ENCODE measurements around the gene SLC24A3.

Gene SLC24A3

DNA sequence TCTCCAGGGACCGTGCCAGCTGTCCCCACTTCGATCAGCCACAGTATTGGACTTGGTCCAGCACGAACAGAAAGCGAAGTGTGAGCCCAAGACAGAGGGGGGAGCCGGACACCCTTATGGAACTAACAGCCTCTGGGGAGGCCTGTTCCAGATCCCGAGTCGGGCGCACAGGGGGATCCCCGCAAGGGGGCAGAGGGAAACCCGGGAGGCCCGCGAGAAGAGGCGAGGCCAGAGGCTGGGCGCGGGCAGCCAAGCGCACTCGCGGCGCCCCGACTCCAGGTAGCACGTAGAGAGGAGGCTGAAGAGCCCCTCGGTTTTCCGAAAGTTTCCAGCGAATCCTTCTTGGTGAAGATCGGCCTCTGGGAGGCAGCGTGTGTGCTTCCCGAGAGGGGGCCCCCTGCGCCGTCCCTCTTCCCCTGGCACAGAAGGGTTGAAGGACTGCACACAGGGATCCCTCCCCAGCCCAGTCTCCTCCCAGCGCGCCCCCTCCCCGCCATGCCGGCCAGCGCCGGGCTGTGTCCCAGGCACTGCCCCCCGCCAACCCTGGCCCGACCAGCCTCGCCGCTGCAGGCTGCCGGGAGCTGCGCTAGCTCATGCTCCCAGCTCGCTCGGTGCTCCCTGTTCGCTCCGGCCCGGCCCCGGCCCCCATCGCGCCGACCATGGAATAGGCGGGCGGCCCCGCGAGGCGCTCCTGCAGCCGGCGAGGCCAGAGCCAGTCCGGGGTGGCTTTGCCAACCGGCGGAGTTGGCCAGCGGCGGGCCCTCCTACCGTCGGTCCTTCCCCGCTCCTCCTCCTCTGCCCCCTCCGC is 577 bp upstream of the SLC24A3 start:
- H3K4me1 ChIP-seq (ENCODE audit: control insufficient read depth, insufficient read depth, low read length): peaks cover 20% of the 10 kb centered on the region
- no peaks in the 10 kb centered on the region for H3K36me3 ChIP-seq (ENCODE audit: control insufficient read depth in 2 of 2, insufficient read depth in 2 of 2, low read length in 2 of 2)
- H3K9me3 ChIP-seq (ENCODE audit: control insufficient read depth in 2 of 2, low read length in 2 of 2): no peaks in the 10 kb centered on the region
- peaks cover 0 to 8% of the 10 kb centered on the region in 2 donors for H3K27me3 ChIP-seq (ENCODE audit: control insufficient read depth in 1 of 2, insufficient read depth in 2 of 2, low read length in 2 of 2)
- H3K4me3 ChIP-seq (ENCODE audit: low read length in 2 of 2): peak overlapping the region; percentile 62 to 72
- peak overlapping the region in 1 of 2 donors; percentile 56 for H3K9ac ChIP-seq (ENCODE audit: low read length in 2 of 2)
- H3K27ac ChIP-seq (ENCODE audit: low read length): no peak overlapping the region

GRCh38 chr20:19212821-19213502 is 520 bp downstream of the SLC24A3 start:
- H3K4me1 ChIP-seq (ENCODE audit: control insufficient read depth, insufficient read depth, low read length): peaks cover 20% of the 10 kb centered on the region
- H3K9ac ChIP-seq (ENCODE audit: low read length in 2 of 2): peak overlapping the region; percentile 21 to 29
- H3K9me3 ChIP-seq (ENCODE audit: control insufficient read depth in 2 of 2, low read length in 2 of 2): no peaks in the 10 kb centered on the region

DNA sequence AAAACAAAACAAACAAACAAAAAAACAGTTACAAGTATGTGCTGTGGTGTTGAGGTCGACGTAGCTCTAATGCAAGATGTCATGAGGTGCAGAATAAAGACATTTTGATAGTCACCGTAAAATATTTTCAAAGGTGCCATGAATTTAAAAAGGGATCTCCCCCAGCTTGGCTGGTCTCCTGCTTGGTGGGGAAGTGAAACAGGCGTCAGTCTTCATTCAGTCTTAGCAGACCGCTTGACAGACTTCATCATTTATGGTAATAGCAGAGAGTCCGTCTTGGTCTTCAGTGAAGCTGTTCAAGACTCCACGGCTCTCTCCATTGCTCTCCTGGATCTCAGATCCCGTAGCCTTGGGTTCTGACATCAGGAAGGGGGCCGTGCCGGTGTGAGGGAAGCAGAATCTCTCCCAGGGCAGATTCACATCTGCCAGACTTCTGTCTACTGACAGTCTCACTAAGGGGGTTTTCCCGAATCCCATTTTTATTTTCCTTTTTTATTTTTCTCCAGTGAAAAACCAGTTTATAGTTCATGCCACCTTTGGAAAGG is 1.6 kb downstream of the SLC24A3 start:
- Histone ChIP-seq H3K9me3 (ENCODE audit: control insufficient read depth in 2 of 2, low read length in 2 of 2) (no peaks in the 10 kb centered on the region), H3K9ac (ENCODE audit: low read length in 2 of 2) (no peak overlapping the region), H3K4me1 (ENCODE audit: control insufficient read depth, insufficient read depth, low read length) (peaks cover 20% of the 10 kb centered on the region), H3K36me3 (ENCODE audit: control insufficient read depth in 2 of 2, insufficient read depth in 2 of 2, low read length in 2 of 2) (no peaks in the 10 kb centered on the region), H3K27me3 (ENCODE audit: control insufficient read depth in 1 of 2, insufficient read depth in 2 of 2, low read length in 2 of 2) (peaks cover 0 to 8% of the 10 kb centered on the region in 2 donors), H3K4me3 (ENCODE audit: low read length in 2 of 2) (peak overlapping the region in 1 of 2 donors; percentile 35), H3K27ac (ENCODE audit: low read length) (no peak overlapping the region)

More at GRCh38 chr20:19212821-19213502, 520 bp downstream of the SLC24A3 start:
- Histone ChIP-seq H3K4me3 (ENCODE audit: low read length in 2 of 2) (peak overlapping the region; percentile 67 to 73), H3K27ac (ENCODE audit: low read length) (no peak overlapping the region), H3K36me3 (ENCODE audit: control insufficient read depth in 2 of 2, insufficient read depth in 2 of 2, low read length in 2 of 2) (no peaks in the 10 kb centered on the region), H3K27me3 (ENCODE audit: control insufficient read depth in 1 of 2, insufficient read depth in 2 of 2, low read length in 2 of 2) (peaks cover 0 to 8% of the 10 kb centered on the region in 2 donors)

- Histone ChIP-seq H3K4me1 (ENCODE audit: control insufficient read depth, insufficient read depth, low read length) (peaks cover 4% of the 10 kb centered on the region), H3K27ac (ENCODE audit: low read length) (no peak overlapping the region), H3K36me3 (ENCODE audit: control insufficient read depth in 2 of 2, insufficient read depth in 2 of 2, low read length in 2 of 2) (no peaks in the 10 kb centered on the region), H3K4me3 (ENCODE audit: low read length in 2 of 2) (no peak overlapping the region), H3K9me3 (ENCODE audit: control insufficient read depth in 2 of 2, low read length in 2 of 2) (no peaks in the 10 kb centered on the region), H3K9ac (ENCODE audit: low read length in 2 of 2) (no peak overlapping the region), H3K27me3 (ENCODE audit: control insufficient read depth in 1 of 2, insufficient read depth in 2 of 2, low read length in 2 of 2) (no peaks in the 10 kb centered on the region)
Observed at GRCh38 chr20:19218411-19218810, 6.0 kb downstream of the SLC24A3 start.

DNA sequence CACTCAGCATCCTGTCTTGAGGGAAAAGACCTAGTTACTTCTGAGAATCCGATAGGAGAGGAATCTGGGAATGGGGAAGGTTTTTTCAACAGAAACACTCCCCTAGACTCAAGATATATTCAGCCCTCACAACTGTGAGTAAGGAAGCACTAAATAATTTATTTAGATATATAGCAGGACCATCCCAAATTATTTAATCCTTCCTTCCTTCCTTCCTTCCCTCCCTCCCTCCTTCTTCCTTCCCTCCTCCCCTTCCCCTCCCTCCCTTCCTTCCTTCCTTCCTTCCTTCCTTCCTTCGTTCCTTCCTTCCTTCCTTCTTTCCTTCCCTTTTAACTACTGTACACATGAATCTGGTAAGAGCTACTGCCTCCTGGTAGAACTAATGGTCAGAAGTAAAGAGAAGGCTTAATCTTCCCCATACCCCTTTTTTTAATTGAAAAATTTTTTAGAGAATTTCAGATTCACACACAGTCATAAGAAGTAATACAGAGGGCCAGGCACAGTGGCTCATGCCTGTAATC is 10.1 kb downstream of the SLC24A3 start:
- no peak overlapping the region for H3K4me3 ChIP-seq (ENCODE audit: low read length in 2 of 2)
- H3K9me3 ChIP-seq (ENCODE audit: control insufficient read depth in 2 of 2, low read length in 2 of 2): no peaks in the 10 kb centered on the region
- H3K36me3 ChIP-seq (ENCODE audit: control insufficient read depth in 2 of 2, insufficient read depth in 2 of 2, low read length in 2 of 2): no peaks in the 10 kb centered on the region
- no peaks in the 10 kb centered on the region for H3K27me3 ChIP-seq (ENCODE audit: control insufficient read depth in 1 of 2, insufficient read depth in 2 of 2, low read length in 2 of 2)
- no peak overlapping the region for H3K9ac ChIP-seq (ENCODE audit: low read length in 2 of 2)
- no peak overlapping the region for H3K27ac ChIP-seq (ENCODE audit: low read length)
- no peaks in the 10 kb centered on the region for H3K4me1 ChIP-seq (ENCODE audit: control insufficient read depth, insufficient read depth, low read length)

DNA sequence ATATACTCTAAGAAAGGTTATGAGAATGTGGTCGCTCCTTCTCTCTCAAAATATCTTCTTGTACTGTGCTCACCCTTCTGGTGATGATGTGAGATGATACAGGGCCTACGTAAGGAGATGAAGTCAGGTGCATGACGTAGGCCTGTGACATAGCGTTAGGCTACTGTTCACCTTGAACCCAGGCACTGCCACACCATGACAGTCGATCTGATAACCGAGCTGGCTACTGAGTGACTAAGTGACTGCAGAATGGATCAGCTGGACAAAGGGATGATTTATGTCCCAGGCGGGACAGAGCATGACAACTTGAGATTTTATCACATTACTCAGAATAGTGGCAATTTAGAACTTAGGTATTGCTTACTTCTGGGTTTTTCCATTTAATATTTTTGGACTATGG is 11.2 kb downstream of the SLC24A3 start:
- H3K36me3 ChIP-seq (ENCODE audit: control insufficient read depth in 2 of 2, insufficient read depth in 2 of 2, low read length in 2 of 2): no peaks in the 10 kb centered on the region
- H3K9ac ChIP-seq (ENCODE audit: low read length in 2 of 2): no peak overlapping the region
- no peak overlapping the region for H3K27ac ChIP-seq (ENCODE audit: low read length)

GRCh38 chr20:19231359-19232035 is 19.1 kb downstream of the SLC24A3 start:
- Histone ChIP-seq H3K4me3 (ENCODE audit: low read length in 2 of 2) (no peak overlapping the region), H3K27ac (ENCODE audit: low read length) (no peak overlapping the region), H3K9ac (ENCODE audit: low read length in 2 of 2) (no peak overlapping the region), H3K4me1 (ENCODE audit: control insufficient read depth, insufficient read depth, low read length) (no peaks in the 10 kb centered on the region), H3K9me3 (ENCODE audit: control insufficient read depth in 2 of 2, low read length in 2 of 2) (no peaks in the 10 kb centered on the region), H3K36me3 (ENCODE audit: control insufficient read depth in 2 of 2, insufficient read depth in 2 of 2, low read length in 2 of 2) (no peaks in the 10 kb centered on the region), H3K27me3 (ENCODE audit: control insufficient read depth in 1 of 2, insufficient read depth in 2 of 2, low read length in 2 of 2) (no peaks in the 10 kb centered on the region)

More for the DNA sequence above, 11.2 kb downstream of the SLC24A3 start:
- Histone ChIP-seq H3K9me3 (ENCODE audit: control insufficient read depth in 2 of 2, low read length in 2 of 2) (no peaks in the 10 kb centered on the region), H3K4me3 (ENCODE audit: low read length in 2 of 2) (no peak overlapping the region), H3K27me3 (ENCODE audit: control insufficient read depth in 1 of 2, insufficient read depth in 2 of 2, low read length in 2 of 2) (no peaks in the 10 kb centered on the region), H3K4me1 (ENCODE audit: control insufficient read depth, insufficient read depth, low read length) (no peaks in the 10 kb centered on the region)

DNA sequence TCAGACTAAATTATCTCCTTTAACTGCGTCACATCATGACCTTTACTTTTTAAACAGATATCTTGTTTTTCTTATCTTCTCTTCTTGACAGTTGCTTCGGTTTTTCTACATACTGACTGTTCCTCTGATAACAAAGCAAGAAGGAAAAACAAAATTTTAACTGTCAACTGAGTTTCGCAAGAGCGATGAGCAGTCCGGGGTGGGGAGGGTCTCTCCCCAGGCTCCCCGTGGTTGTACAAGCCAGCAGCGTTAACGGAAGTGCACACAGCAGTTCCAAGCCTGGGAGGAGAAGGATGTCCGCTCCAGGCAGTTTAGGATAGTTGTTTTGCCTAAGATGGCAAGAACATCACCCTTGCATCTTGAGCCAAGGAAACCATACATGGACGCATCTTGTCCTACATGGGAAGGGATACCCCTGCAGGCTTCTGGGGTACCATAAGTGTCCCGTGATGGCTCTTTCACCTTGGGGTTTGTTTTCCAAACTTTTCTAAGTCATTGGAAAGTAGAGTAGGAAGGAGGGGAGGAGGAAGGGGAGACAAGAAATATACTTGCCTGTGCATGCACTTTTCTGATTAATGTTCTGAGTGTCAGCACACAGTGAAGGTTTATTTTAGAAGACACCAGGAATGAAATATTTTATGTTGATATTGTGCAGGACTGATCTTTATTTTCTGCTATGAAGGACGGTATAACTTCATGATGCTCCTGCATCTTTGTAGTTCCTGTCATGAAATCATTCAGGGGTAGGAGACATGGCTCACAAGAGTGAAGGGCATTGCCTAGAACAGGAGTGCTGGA is 20.8 kb downstream of the SLC24A3 start:
- H3K36me3 ChIP-seq (ENCODE audit: control insufficient read depth in 2 of 2, insufficient read depth in 2 of 2, low read length in 2 of 2): no peaks in the 10 kb centered on the region
- no peaks in the 10 kb centered on the region for H3K9me3 ChIP-seq (ENCODE audit: control insufficient read depth in 2 of 2, low read length in 2 of 2)
- no peaks in the 10 kb centered on the region for H3K27me3 ChIP-seq (ENCODE audit: control insufficient read depth in 1 of 2, insufficient read depth in 2 of 2, low read length in 2 of 2)
- H3K4me3 ChIP-seq (ENCODE audit: low read length in 2 of 2): peak overlapping the region; percentile 27 to 47
- H3K9ac ChIP-seq (ENCODE audit: low read length in 2 of 2): no peak overlapping the region
- no peaks in the 10 kb centered on the region for H3K4me1 ChIP-seq (ENCODE audit: control insufficient read depth, insufficient read depth, low read length)
- H3K27ac ChIP-seq (ENCODE audit: low read length): no peak overlapping the region

- no peaks in the 10 kb centered on the region for H3K27me3 ChIP-seq (ENCODE audit: control insufficient read depth in 1 of 2, insufficient read depth in 2 of 2, low read length in 2 of 2)
- no peak overlapping the region for H3K27ac ChIP-seq (ENCODE audit: low read length)
- H3K36me3 ChIP-seq (ENCODE audit: control insufficient read depth in 2 of 2, insufficient read depth in 2 of 2, low read length in 2 of 2): no peaks in the 10 kb centered on the region
- H3K9me3 ChIP-seq (ENCODE audit: control insufficient read depth in 2 of 2, low read length in 2 of 2): no peaks in the 10 kb centered on the region
- no peak overlapping the region for H3K4me3 ChIP-seq (ENCODE audit: low read length in 2 of 2)
- peaks cover 2% of the 10 kb centered on the region for H3K4me1 ChIP-seq (ENCODE audit: control insufficient read depth, insufficient read depth, low read length)
- no peak overlapping the region for H3K9ac ChIP-seq (ENCODE audit: low read length in 2 of 2)
Observed at GRCh38 chr20:19236371-19237055, 24.1 kb downstream of the SLC24A3 start.
